ENCODE measurements around the gene PSMD13. TPM values are rescaled to one million over a fixed set of nuclear protein-coding genes. Genes with fewer than 3 reads are reported as not detected.

Gene PSMD13
- 141 and 148 TPM in 2 replicates for total RNA-seq (2021)
- long read RNA-seq, transcript PSMD13-201 (12 exons, 1,427 nt): minor isoform, 6 of 1,157 reads
- long read RNA-seq, transcript PSMD13-202 (12 exons, 1,489 nt): minor isoform, 23 of 1,157 reads
- long read RNA-seq, transcript PSMD13-212 (13 exons, 1,991 nt): major isoform, 1,081 of 1,157 reads
- long read RNA-seq, transcript PSMD13-203 (11 exons, 1,591 nt): minor isoform, 7 of 1,157 reads
- long read RNA-seq, partial matches to known transcripts: 3 of 1,157 reads
- long read RNA-seq, other reads (novel, unspliced or antisense): 32 of 1,157 reads

GRCh38 chr11:236774-237767 is at the start of gene PSMD13:
PSMD13 (plus strand) TSS chr11:236976; CDS start chr11:237050, 74 bp downstream.
- H2BK20ac ChIP-seq (ENCODE audit: low read depth, low read length, poor library complexity, severe bottlenecking): no peak within 1 kb of the TSS
- H3K9me3 Mint-ChIP-seq: no peaks in the 10 kb centered on the region; a peak in 1 of 5 replicates
- H3K4me3 Mint-ChIP-seq: peak within 1 kb of the TSS; percentile 95 to 96
- H3K27ac ChIP-seq (ENCODE audit: insufficient read length, low read depth, low read length): no peak within 1 kb of the TSS
- H3K4me1 Mint-ChIP-seq: peaks cover 9 to 18% of the 10 kb centered on the region in 2 experiments
- H3K18ac ChIP-seq (ENCODE audit: insufficient read length, low read depth, low read length): no peak within 1 kb of the TSS
- peak within 1 kb of the TSS; percentile 58; the same call in 1 of the 2 replicates for H3K14ac ChIP-seq (ENCODE audit: insufficient read depth, low read length)
- no peak within 1 kb of the TSS for H2AFZ ChIP-seq (ENCODE audit: low read length)
- no peak within 1 kb of the TSS for H2AK5ac ChIP-seq (ENCODE audit: insufficient read length, low read length)
- no peaks in the 10 kb centered on the region; the same call in 1 of the 2 replicates for H3K4me1 ChIP-seq (ENCODE audit: insufficient read depth, low read length)
- H3K27me3 Mint-ChIP-seq (ENCODE audit: low read depth): no peaks in the 10 kb centered on the region; the same call in 1 of the 2 replicates
- no peak within 1 kb of the TSS for H4K5ac ChIP-seq (ENCODE audit: insufficient read length, low read depth, low read length)
- H4K8ac ChIP-seq (replicated peaks; ENCODE audit: insufficient read length, low read depth, low read length): no peak within 1 kb of the TSS
- H4K91ac ChIP-seq (ENCODE audit: insufficient read length, low read depth, low read length): no peak within 1 kb of the TSS
- peaks cover 6% of the 10 kb centered on the region; the same call in 1 of the 2 replicates for H3K79me2 ChIP-seq (ENCODE audit: insufficient read depth, low read length)
- WGBS (ENCODE audit: extremely low coverage, insufficient read length, low lambda C conversion rate): no CpG with 5 or more reads among the region's 62 CpGs
- H3K9ac ChIP-seq (ENCODE audit: extremely low read depth, insufficient read length, low read length): peak within 1 kb of the TSS; percentile 84
- peak within 1 kb of the TSS; percentile 98 to 99 (median 99) for H3K27ac Mint-ChIP-seq
- no peaks in the 10 kb centered on the region for H4K20me1 ChIP-seq (ENCODE audit: control insufficient read depth, insufficient read depth, insufficient read length)
- no peak within 1 kb of the TSS for H2BK12ac ChIP-seq (ENCODE audit: insufficient read length, low read depth, low read length)
- H3K79me1 ChIP-seq (ENCODE audit: insufficient read depth, low read depth, low read length, poor library complexity, severe bottlenecking): peaks cover 6% of the 10 kb centered on the region
- no peaks in the 10 kb centered on the region for H3K27me3 ChIP-seq (ENCODE audit: insufficient read depth, low read length)
- H3K23ac ChIP-seq (ENCODE audit: insufficient read length, low read depth, low read length): no peak within 1 kb of the TSS
- H3K4me2 ChIP-seq (ENCODE audit: insufficient read depth, insufficient read length, low read length): peak within 1 kb of the TSS; percentile 88
- H3K56ac ChIP-seq (ENCODE audit: insufficient read length, low read depth, low read length): no peak within 1 kb of the TSS
- no peak within 1 kb of the TSS for H2BK15ac ChIP-seq (ENCODE audit: low read depth, low read length)
- peaks cover 14 to 25% (median 24%) of the 10 kb centered on the region in 3 experiments; a peak in 6 of 7 replicates for H3K36me3 Mint-ChIP-seq (ENCODE audit: insufficient read depth in 1 of 3, low read depth in 3 of 3)
- no peak within 1 kb of the TSS for H3T11ph ChIP-seq (ENCODE audit: low read length)
- H3K9me3 ChIP-seq (ENCODE audit: control insufficient read depth, low read depth, low read length): no peaks in the 10 kb centered on the region
- DNase-seq: peak; percentile 80
- no peak within 1 kb of the TSS for H2BK120ac ChIP-seq (ENCODE audit: low read depth, low read length, poor library complexity, severe bottlenecking)
- 0 out of 3 replicates have a peak, but pooled peaks have one; percentile 15 for TF ChIP-seq CTCF (conservative IDR thresholded peaks at IDR 0.05)
- no peak within 1 kb of the TSS for H2BK5ac ChIP-seq (ENCODE audit: insufficient read length, low read length)
- H3K4ac ChIP-seq (ENCODE audit: low read depth, low read length): no peak within 1 kb of the TSS
- H3K23me2 ChIP-seq (ENCODE audit: insufficient read length, low read depth, low read length, poor library complexity, severe bottlenecking): peaks cover 6% of the 10 kb centered on the region

Data from H9 (cell line).